GM18951 (cell line): ENCODE data around the gene GTPBP6.

ENCODE experiments used
- POLR2A ChIP-seq: IDR thresholded peaks from 4 replicates; pipeline ENCODE4 v1.6.1; 2011; ENCODE audit warnings: mild to moderate bottlenecking; ENCODE audit not compliant: insufficient read length, insufficient read depth; ENCODE audit errors: extremely low read depth
- in situ Hi-C: fragments of 300-500 bp; cut with MboI; formaldehyde crosslinking; loops from one replicate; pipeline ENCODE4 v1.12.0; 2022; ENCODE audit warnings: low sequenced_read_pairs, mixed read lengths, inconsistent platforms; ENCODE audit not compliant: unreplicated experiment

GTPBP6 gene

GRCh38 chrX:318739-319578 is at the start of gene GTPBP6:
TSS of gene GTPBP6 (minus strand) at chrX:318796. CDS start at chrX:318787, 9 bp downstream.
- TF ChIP-seq POLR2A = peak; percentile 83
- in situ Hi-C loops = no loop called here

GRCh38 chrX:367866-368265 is 49.3 kb upstream of the GTPBP6 start:
- in situ Hi-C loops = no loop called here
- no peak for TF ChIP-seq POLR2A

GRCh38 chrX:367349-367748 is 48.8 kb upstream of the GTPBP6 start:
- TF ChIP-seq POLR2A = no peak
- in situ Hi-C loops = no loop called here

- no peak for TF ChIP-seq POLR2A
- in situ Hi-C loops = no loop called here
Observed at GRCh38 chrX:363621-364375, 45.2 kb upstream of the GTPBP6 start.

- no peak for TF ChIP-seq POLR2A
- in situ Hi-C loops = no loop called here
Observed at GRCh38 chrX:362937-363620, 44.5 kb upstream of the GTPBP6 start.

- in situ Hi-C loops = no loop called here
- no peak for TF ChIP-seq POLR2A
Observed at GRCh38 chrX:362351-362750, 43.8 kb upstream of the GTPBP6 start.

GRCh38 chrX:361231-362145 is 42.9 kb upstream of the GTPBP6 start:
- in situ Hi-C loops = no loop called here
- no peak for TF ChIP-seq POLR2A

GRCh38 chrX:360496-361150 is 42.0 kb upstream of the GTPBP6 start:
- in situ Hi-C loops = no loop called here
- no peak for TF ChIP-seq POLR2A

GRCh38 chrX:358651-359143 is 40.1 kb upstream of the GTPBP6 start:
- no peak for TF ChIP-seq POLR2A
- in situ Hi-C loops = no loop called here

GRCh38 chrX:357693-358471 is 39.3 kb upstream of the GTPBP6 start:
- in situ Hi-C loops = no loop called here
- no peak for TF ChIP-seq POLR2A

- no peak for TF ChIP-seq POLR2A
- in situ Hi-C loops = no loop called here
Observed at GRCh38 chrX:357035-357692, 38.6 kb upstream of the GTPBP6 start.
